ENCODE data around the gene NCOA1. TPM values are rescaled to one million over a fixed set of nuclear protein-coding genes. Genes with fewer than 3 reads are reported as not detected.

The NCOA1 gene
- total RNA-seq, 1 experiment from 2014 or later: 24.6 TPM

GRCh38 chr2:24477229-24477628 is 13.8 kb upstream of the NCOA1 start:
- Histone ChIP-seq H3K4me3 (ENCODE audit: low read depth in 2 of 2, low read length in 2 of 2) (no peak overlapping the region), H3K27me3 (ENCODE audit: control insufficient read depth, insufficient read depth, low read length) (no peaks in the 10 kb centered on the region; the same call in 1 of the 2 replicates), H3K4me1 (ENCODE audit: control insufficient read depth, insufficient read depth, low read length) (no peaks in the 10 kb centered on the region), H3K9me3 (ENCODE audit: control insufficient read depth, insufficient read depth, low read depth, low read length) (no peaks in the 10 kb centered on the region), H3K27ac (ENCODE audit: low read length) (no peak overlapping the region), H3K36me3 (ENCODE audit: control insufficient read depth, insufficient read depth, low read length) (no peaks in the 10 kb centered on the region)
- CTCF ChIA-PET: no interaction called here
- DNase-seq (ENCODE audit: low read depth, low spot score): no peak
- BruUV-seq (replicated peaks): no TSS peak
- TF ChIP-seq POLR2AphosphoS5 (IDR thresholded peaks at IDR 0.05; ENCODE audit: low read depth, low read length) (no peak), TCF7L2 (IDR thresholded peaks at IDR 0.05; ENCODE audit: low read depth, low read length) (no peak), REST (IDR thresholded peaks at IDR 0.05; ENCODE audit: insufficient read depth in 1 of 2, low read depth in 2 of 2, low read length in 1 of 2) (no peak), CTCF (IDR thresholded peaks at IDR 0.05) (no peak), SIN3A (IDR thresholded peaks at IDR 0.05; ENCODE audit: borderline replicate concordance, insufficient read depth, low read depth, low read length) (no peak)
- intact Hi-C loops (cut with micrococcal nuclease; ENCODE audit: unreplicated experiment): no loop called here
- POLR2A ChIA-PET: no interaction called here
- in situ Hi-C loops (cut with HindIII; ENCODE audit: low pct_unique_long_range_greater_than_20kb, low sequenced_read_pairs): no loop called here
- no peak for ATAC-seq

GRCh38 chr2:24478243-24478642 is 12.8 kb upstream of the NCOA1 start:
- in situ Hi-C loops (cut with HindIII; ENCODE audit: low pct_unique_long_range_greater_than_20kb, low sequenced_read_pairs): no loop called here
- Histone ChIP-seq H3K27me3 (ENCODE audit: control insufficient read depth, insufficient read depth, low read length) (no peaks in the 10 kb centered on the region; the same call in 1 of the 2 replicates), H3K9me3 (ENCODE audit: control insufficient read depth, insufficient read depth, low read depth, low read length) (no peaks in the 10 kb centered on the region), H3K36me3 (ENCODE audit: control insufficient read depth, insufficient read depth, low read length) (no peaks in the 10 kb centered on the region), H3K4me3 (ENCODE audit: low read depth in 2 of 2, low read length in 2 of 2) (no peak overlapping the region), H3K4me1 (ENCODE audit: control insufficient read depth, insufficient read depth, low read length) (no peaks in the 10 kb centered on the region), H3K27ac (ENCODE audit: low read length) (no peak overlapping the region)
- no peak for TF ChIP-seq TCF7L2 (IDR thresholded peaks at IDR 0.05; ENCODE audit: low read depth, low read length)
- TF ChIP-seq SIN3A (IDR thresholded peaks at IDR 0.05; ENCODE audit: borderline replicate concordance, insufficient read depth, low read depth, low read length): no peak
- TF ChIP-seq CTCF (IDR thresholded peaks at IDR 0.05): no peak
- no peak for TF ChIP-seq REST (IDR thresholded peaks at IDR 0.05; ENCODE audit: insufficient read depth in 1 of 2, low read depth in 2 of 2, low read length in 1 of 2)
- TF ChIP-seq POLR2AphosphoS5 (IDR thresholded peaks at IDR 0.05; ENCODE audit: low read depth, low read length): no peak
- DNase-seq (ENCODE audit: low read depth, low spot score) (no peak), ATAC-seq (no peak)
- intact Hi-C loops (cut with micrococcal nuclease; ENCODE audit: unreplicated experiment): no loop called here
- POLR2A ChIA-PET: no interaction called here
- CTCF ChIA-PET: no interaction called here
- no TSS peak for BruUV-seq (replicated peaks)

Measured in Panc1 (cell line).